Measurements from ENCODE around the gene ARMH3. TPM values are rescaled to one million over a fixed set of nuclear protein-coding genes. Genes with fewer than 3 reads are reported as not detected.

The ARMH3 gene
- total RNA-seq, 1 experiment from 2014 or later, result 12.8 TPM

GRCh38 chr10:101848894-101849351 is 207.1 kb downstream of the ARMH3 start:
- BruUV-seq (replicated peaks), result no TSS peak

GRCh38 chr10:101848408-101848807 is 207.6 kb downstream of the ARMH3 start:
- Histone ChIP-seq H4K20me1 (ENCODE audit: insufficient read depth) (no peaks in the 10 kb centered on the region), H3K79me2 (ENCODE audit: low read depth) (no peaks in the 10 kb centered on the region), H3K9me2 (ENCODE audit: insufficient read depth) (no peaks in the 10 kb centered on the region), H3K27me3 (ENCODE audit: insufficient read depth, low read depth) (no peaks in the 10 kb centered on the region), H3K4me2 (no peak overlapping the region), H3F3A (ENCODE audit: insufficient read depth, low read depth) (no peaks in the 10 kb centered on the region), H3K4me3 (no peak overlapping the region), H3K36me3 (ENCODE audit: low read depth) (no peaks in the 10 kb centered on the region), H3K27ac (no peak overlapping the region), H3K9me3 (ENCODE audit: insufficient read depth, low read depth) (no peaks in the 10 kb centered on the region), H3K4me1 (replicated peaks; ENCODE audit: insufficient read depth) (no peaks in the 10 kb centered on the region), H2AFZ (no peak overlapping the region)
- TF ChIP-seq EZH2 (IDR thresholded peaks at IDR 0.05; ENCODE audit: low read depth), result no peak
- TF ChIP-seq, protein P1, sequence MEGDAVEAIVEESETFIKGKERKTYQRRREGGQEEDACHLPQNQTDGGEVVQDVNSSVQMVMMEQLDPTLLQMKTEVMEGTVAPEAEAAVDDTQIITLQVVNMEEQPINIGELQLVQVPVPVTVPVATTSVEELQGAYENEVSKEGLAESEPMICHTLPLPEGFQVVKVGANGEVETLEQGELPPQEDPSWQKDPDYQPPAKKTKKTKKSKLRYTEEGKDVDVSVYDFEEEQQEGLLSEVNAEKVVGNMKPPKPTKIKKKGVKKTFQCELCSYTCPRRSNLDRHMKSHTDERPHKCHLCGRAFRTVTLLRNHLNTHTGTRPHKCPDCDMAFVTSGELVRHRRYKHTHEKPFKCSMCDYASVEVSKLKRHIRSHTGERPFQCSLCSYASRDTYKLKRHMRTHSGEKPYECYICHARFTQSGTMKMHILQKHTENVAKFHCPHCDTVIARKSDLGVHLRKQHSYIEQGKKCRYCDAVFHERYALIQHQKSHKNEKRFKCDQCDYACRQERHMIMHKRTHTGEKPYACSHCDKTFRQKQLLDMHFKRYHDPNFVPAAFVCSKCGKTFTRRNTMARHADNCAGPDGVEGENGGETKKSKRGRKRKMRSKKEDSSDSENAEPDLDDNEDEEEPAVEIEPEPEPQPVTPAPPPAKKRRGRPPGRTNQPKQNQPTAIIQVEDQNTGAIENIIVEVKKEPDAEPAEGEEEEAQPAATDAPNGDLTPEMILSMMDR (conservative IDR thresholded peaks at IDR 0.05), result no peak
- POLR2A ChIA-PET (ENCODE audit: unreplicated experiment), result interaction anchor here (0.8 kb wide), 1 partner anchor 64 kb away, joined by 5 read pairs; no protein-coding TSS in a partner anchor
- intact Hi-C loops (cut with micrococcal nuclease; ENCODE audit: unreplicated experiment), result no loop called here
- no TSS peak for BruUV-seq (replicated peaks)
- CTCF ChIA-PET, result interaction anchor here (0.6 to 0.7 kb wide), 2 partner anchors 7 to 9 kb away, joined by 3 to 6 read pairs; no protein-coding TSS in a partner anchor
- DNase-seq, result no peak

More at GRCh38 chr10:101848894-101849351, 207.1 kb downstream of the ARMH3 start:
- Histone ChIP-seq H3K9me2 (ENCODE audit: insufficient read depth) (no peaks in the 10 kb centered on the region), H3F3A (ENCODE audit: insufficient read depth, low read depth) (no peaks in the 10 kb centered on the region), H2AFZ (no peak overlapping the region), H3K79me2 (ENCODE audit: low read depth) (no peaks in the 10 kb centered on the region), H3K27me3 (ENCODE audit: insufficient read depth, low read depth) (no peaks in the 10 kb centered on the region), H3K9me3 (ENCODE audit: insufficient read depth, low read depth) (no peaks in the 10 kb centered on the region), H3K4me3 (no peak overlapping the region), H4K20me1 (ENCODE audit: insufficient read depth) (no peaks in the 10 kb centered on the region), H3K4me2 (no peak overlapping the region), H3K4me1 (replicated peaks; ENCODE audit: insufficient read depth) (no peaks in the 10 kb centered on the region), H3K27ac (no peak overlapping the region), H3K36me3 (ENCODE audit: low read depth) (no peaks in the 10 kb centered on the region)
- ChIA-PET POLR2A (ENCODE audit: unreplicated experiment) (interaction anchor here (0.8 kb wide), 1 partner anchor 63 kb away, joined by 5 read pairs; no protein-coding TSS in a partner anchor), CTCF (interaction anchor here (0.6 to 0.7 kb wide), 2 partner anchors 8 to 9 kb away, joined by 3 to 6 read pairs; no protein-coding TSS in a partner anchor)
- DNase-seq, result no peak
- intact Hi-C loops (cut with micrococcal nuclease; ENCODE audit: unreplicated experiment), result no loop called here
- no peak for TF ChIP-seq EZH2 (IDR thresholded peaks at IDR 0.05; ENCODE audit: low read depth)

DNA sequence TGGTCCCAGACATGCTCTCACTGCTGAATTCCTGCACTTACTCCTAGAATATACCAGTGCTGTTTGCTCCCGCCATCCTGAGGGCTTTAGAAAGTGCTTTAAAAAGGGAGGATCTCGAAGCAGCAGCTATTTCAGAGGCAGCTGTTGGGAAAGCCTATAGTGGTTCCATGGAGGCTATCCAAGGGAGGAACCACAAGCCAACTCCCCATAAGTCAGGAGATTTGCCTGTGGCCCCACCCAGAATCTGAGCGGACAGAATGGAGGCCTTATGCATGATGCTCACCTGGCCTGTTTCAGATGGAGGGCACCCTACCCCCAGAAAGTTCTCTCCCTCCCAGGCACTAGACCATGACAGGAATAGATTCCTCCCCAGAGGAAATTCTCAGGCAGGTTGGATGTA is 210.1 kb downstream of the ARMH3 start:
- Histone ChIP-seq H3K9me3 (ENCODE audit: insufficient read depth, low read depth) (no peaks in the 10 kb centered on the region), H3K9me2 (ENCODE audit: insufficient read depth) (no peaks in the 10 kb centered on the region), H3K4me3 (no peak overlapping the region), H3K4me1 (replicated peaks; ENCODE audit: insufficient read depth) (no peaks in the 10 kb centered on the region), H3K4me2 (no peak overlapping the region), H3K79me2 (ENCODE audit: low read depth) (no peaks in the 10 kb centered on the region), H3K27me3 (ENCODE audit: insufficient read depth, low read depth) (no peaks in the 10 kb centered on the region), H3F3A (ENCODE audit: insufficient read depth, low read depth) (no peaks in the 10 kb centered on the region), H2AFZ (no peak overlapping the region), H4K20me1 (ENCODE audit: insufficient read depth) (no peaks in the 10 kb centered on the region), H3K27ac (no peak overlapping the region), H3K36me3 (ENCODE audit: low read depth) (no peaks in the 10 kb centered on the region)
- intact Hi-C loops (cut with micrococcal nuclease; ENCODE audit: unreplicated experiment), result no loop called here
- no TSS peak for BruUV-seq (replicated peaks)
- TF ChIP-seq, protein P1 (conservative IDR thresholded peaks at IDR 0.05), result no peak
- TF ChIP-seq EZH2 (IDR thresholded peaks at IDR 0.05; ENCODE audit: low read depth), result no peak
- POLR2A ChIA-PET (ENCODE audit: unreplicated experiment), result no interaction called here
- CTCF ChIA-PET, result no interaction called here
- DNase-seq, result no peak

All from PC-9 (cell line).